GF-D8 (cell line): Measurements from ENCODE around the gene HSD3B7.
A peak's percentile ranks its signal among the peaks of the same experiment; 100 is the strongest.
"Not testable (repeated sequence)": the region's sequence is repeated elsewhere in the genome, so short reads cannot be mapped to it uniquely, and the experiment has no call there.

Experiments
- DNase-seq: peaks from one replicate; lab custom pipeline; 2025; lab: John Stamatoyannopoulos, UW

Gene HSD3B7

DNA sequence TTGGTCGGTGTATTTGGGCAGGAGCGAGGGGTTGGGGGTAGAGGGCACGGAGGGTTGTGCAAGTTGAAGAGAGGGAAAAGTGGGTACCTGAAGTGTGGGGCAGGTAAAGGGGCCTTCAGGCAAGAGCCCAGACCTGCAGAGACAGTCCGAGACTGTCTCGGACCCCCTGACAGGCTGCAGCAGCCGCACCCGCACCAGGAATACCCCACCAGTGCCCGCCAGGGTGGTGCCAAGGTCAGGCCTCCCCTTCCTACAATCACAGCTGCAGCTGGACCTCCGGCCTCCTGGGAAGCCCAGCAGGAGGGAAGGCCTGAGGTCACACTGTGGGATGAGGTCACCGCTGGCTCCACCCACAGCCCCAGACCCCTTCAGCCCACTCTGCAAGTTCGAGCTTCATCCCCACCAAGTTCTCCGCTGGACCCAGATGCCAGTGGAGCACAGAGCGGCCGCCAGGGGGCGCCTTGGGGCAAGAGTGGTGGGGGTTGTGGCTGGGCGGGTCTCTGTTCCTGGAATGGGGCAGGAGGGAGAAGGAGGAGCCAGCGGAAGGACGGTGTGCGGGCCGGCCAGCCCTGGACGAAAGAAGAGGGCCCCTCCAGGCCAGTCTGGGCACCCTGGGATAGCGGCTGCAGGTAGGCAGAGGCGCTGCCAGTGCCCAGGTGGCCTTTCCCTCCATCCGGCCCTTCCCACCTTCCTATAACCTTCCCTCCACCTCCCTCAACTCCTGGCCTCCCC lies at the start of gene HSD3B7:
TSS of gene HSD3B7 (plus strand) at position 539 of the 732 bp plus-strand sequence. CDS start 452 bp downstream, outside the sequence.
- peak; percentile 2 for DNase-seq

DNA sequence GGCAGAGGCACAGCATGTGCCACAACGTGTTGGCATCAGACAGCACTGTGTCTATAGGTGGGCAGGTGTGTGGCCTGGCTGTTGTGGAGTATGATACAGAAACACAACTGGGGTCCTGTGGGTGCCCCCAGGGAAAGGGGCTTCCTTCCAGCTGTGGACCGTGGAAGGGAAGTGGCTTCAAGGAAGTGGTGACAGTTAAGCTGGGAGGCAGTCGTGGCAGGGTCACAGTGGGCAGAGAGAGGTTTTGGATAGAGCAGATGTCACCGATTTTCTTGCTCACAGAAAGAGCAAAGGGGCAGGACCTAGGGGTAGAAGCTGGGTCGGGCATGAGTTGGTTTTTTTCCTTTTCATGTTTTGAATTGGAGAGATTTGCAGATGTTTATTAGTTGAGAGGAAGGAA lies 47.3 kb upstream of the HSD3B7 start:
- DNase-seq = peak; percentile 41

- not testable (repeated sequence) for DNase-seq
Measured at GRCh38 chr16:30939571-30939970, 45.4 kb upstream of the HSD3B7 start.

DNA sequence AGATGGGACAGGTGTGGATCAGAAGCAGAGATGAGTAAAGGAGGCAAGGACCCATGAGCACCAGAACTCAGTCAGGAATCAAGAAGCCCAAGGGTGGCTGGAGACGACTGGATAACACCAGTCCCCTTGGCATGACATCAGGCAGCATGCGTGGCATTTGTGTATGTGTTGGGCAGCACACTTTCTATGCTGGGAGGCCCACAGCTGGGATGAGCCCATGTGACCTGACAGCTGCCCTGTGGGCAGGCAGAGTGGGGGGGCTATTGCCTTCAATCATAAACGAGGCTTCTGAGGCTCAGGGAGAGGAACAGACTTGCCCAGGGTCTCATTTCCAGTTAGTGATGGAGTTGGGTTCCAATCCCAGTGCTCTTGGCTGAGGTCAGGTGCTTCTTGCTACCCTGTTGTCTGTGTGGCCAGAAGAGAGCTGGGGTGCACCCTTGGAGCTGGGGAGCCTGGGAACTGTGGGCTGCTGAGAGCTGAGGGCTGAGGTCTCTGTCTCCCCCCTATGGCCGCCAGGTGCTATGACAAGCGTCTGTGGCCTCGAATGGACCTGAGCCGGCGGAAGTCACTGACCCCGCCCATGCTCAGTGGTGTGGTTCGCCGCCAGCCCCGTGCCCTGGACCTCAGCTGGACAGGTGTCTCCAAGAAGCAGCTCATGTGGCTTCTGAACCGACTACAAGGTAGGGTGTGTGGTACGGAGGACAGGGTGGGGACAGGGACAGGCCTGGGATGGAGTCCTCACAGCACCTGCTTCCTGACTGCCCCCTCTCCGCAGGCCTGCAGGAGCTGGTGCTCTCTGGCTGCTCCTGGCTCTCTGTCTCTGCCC lies 43.2 kb upstream of the HSD3B7 start:
- peak; percentile 40 for DNase-seq

GRCh38 chr16:30942426-30942806 lies 42.6 kb upstream of the HSD3B7 start:
- DNase-seq = no peak

GRCh38 chr16:30944352-30944751 lies 40.7 kb upstream of the HSD3B7 start:
- DNase-seq = no peak

DNA sequence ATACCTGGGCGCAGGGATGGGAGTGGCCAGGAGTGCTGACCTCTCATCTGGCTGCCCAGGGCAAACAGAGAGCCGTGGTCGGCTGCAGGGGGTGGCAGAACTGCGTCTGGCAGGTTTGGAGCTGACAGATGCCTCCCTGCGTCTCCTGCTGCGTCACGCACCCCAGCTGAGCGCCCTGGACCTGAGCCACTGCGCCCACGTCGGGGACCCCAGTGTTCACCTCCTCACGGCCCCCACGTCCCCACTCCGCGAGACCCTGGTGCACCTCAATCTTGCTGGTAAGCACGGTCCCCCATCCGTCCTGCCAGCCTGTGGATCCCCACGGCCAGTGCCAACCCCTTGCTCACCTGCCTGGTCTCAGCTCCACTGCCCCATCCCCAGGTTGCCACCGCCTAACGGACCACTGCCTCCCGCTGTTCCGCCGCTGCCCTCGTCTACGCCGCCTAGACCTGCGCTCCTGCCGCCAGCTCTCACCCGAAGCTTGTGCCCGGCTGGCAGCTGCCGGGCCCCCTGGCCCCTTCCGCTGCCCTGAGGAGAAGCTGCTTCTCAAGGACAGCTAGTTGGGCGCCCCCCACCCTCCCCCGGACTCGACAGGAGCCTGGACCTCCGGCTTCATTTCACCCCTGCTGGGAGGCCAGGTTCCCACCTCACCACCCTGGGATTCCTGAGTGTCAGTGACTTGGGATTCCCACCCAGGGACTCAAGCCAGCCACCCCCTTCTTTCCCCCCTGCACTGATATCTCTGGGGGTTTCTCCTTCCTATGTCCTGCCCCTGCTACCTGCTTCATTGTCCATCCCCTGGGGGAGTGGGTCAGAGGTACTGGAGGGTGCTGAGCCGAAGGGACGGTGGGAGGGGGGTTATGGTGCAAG lies 38.1 kb upstream of the HSD3B7 start:
- DNase-seq = no peak

DNA sequence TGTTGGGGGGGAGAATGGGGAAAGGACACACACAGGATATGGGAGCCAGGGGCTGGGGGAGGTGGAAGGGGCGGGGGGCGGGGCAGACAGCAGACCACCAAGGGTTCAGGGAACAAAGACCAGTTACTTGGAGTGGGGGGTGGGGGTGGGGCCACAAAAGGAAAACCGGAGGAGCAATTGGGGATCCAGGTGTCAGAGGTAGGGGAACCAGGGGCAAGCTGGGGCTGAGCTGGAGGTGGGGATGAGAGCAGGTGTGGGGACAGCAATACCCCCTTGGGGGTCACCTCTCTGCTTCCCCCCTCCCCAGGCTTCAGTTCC lies 37.5 kb upstream of the HSD3B7 start:
- DNase-seq = no peak

DNA sequence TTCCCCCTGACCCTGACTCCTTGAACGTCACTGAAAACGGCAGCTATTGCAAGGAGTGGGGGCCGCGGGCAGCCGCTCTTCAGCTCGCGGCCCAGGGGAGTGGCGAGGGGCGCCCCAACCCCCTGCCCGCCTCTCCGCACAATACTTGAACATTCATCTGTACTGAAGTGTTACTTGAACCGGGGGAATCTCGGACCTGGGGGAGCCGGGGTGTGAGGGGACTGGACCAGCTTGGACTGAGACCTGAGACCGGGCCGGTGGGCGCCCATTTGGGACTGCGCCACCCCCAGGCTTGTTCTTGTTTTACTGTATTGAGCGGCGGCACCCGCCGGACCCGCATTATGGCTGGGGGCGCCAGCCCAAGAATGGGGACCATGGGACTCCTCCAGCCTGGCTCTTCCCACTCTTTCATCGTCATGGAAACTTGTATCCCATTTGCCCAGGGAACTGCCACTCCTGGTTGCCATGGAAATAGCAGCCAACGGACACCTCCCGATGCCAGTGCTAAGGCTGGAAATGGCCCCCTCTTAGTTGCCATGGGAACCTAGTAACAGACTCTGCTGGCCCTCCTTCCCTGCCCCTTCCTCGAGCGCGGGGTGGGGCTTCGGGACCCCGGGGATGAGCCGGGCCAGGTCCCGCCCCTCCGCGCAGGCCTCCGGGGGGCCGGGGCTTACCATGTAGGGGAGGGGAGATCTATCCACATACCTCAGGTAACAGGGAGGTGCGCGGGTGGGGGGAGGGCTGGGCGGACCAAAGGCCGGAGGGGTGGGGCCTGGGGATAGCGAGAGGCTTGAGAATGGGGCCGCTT lies 36.9 kb upstream of the HSD3B7 start:
- no peak for DNase-seq

- DNase-seq = peak; percentile 65
Measured at GRCh38 chr16:30948667-30949649, 36.0 kb upstream of the HSD3B7 start, which contains the start of gene ORAI3. Gene ORAI3 (plus strand): TSS chr16:30949068. CDS start chr16:30949290, 222 bp downstream.

GRCh38 chr16:30949650-30950515 lies 35.1 kb upstream of the HSD3B7 start:
- peak; percentile 95 for DNase-seq

- DNase-seq = no peak
Measured at GRCh38 chr16:30950516-30951065, 34.4 kb upstream of the HSD3B7 start.

GRCh38 chr16:30951193-30951592 lies 33.8 kb upstream of the HSD3B7 start:
- DNase-seq = no peak

DNA sequence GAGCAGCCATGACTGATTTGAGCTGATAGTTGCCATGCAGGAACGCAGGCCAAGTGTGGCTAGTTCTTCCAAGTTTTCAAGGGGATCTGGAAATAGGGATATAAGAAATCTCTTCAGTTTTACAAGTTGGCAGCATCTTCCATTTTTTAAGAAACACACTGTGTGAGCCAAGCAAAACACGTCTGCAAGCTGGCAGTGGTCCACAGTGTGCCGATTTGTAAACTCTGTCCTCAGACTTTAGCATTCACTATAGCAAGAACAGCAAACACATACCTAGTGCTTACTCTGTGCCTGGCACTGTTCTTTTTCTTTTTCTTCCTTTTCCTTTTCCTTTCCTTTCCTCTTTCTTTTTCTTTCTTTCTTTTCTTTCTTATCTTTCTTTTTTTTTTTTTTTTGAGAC lies 33.3 kb upstream of the HSD3B7 start:
- no peak for DNase-seq

- DNase-seq = no peak
Measured at GRCh38 chr16:30953111-30953510, 31.9 kb upstream of the HSD3B7 start.

DNA sequence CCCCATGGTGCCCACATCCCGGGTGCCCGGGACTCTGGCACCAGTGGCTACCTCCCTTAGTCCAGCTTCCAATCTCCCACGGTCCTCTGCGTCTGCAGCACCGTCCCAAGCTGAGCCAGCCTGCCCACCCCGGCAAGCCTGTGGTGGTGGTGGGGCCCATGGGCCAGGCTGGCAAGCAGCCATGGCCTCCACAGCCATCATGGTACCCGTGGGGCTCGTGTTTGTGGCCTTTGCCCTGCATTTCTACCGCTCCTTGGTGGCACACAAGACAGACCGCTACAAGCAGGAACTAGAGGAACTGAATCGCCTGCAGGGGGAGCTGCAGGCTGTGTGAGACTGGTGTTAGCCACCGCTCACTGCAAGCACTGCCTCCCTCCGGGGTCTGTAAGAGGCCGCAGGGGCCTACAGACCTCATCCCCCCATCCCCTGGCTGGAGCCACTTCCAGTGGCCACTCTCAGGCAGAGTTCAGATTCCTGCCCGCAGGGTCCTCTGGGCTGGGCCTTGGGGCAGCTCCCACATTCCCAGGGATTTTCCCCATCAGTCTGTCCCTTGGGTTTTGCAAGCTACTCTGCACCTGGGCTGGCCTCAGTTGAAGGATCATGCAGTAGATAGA lies 31.4 kb upstream of the HSD3B7 start:
- DNase-seq = peak; percentile 35

DNA sequence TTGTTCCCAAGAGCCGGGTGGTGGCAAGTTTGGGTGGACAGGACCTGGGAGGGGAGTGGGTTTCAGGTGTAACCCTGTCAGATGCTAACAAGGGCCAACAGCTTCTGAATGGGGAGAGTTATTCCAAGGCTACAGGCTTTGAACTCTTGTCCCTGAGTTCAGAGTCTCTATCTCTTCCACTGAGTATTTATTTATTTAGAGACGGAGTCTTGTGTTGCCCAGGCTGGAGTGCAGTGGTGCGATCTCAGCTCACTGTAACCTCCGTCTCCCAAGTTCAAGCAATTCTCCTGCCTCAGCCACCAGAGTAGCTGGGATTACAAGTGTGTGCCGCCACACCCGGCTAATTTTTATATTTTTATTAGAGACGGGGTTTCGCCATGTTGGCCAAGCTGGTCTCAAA lies 30.0 kb upstream of the HSD3B7 start:
- DNase-seq = no peak

DNA sequence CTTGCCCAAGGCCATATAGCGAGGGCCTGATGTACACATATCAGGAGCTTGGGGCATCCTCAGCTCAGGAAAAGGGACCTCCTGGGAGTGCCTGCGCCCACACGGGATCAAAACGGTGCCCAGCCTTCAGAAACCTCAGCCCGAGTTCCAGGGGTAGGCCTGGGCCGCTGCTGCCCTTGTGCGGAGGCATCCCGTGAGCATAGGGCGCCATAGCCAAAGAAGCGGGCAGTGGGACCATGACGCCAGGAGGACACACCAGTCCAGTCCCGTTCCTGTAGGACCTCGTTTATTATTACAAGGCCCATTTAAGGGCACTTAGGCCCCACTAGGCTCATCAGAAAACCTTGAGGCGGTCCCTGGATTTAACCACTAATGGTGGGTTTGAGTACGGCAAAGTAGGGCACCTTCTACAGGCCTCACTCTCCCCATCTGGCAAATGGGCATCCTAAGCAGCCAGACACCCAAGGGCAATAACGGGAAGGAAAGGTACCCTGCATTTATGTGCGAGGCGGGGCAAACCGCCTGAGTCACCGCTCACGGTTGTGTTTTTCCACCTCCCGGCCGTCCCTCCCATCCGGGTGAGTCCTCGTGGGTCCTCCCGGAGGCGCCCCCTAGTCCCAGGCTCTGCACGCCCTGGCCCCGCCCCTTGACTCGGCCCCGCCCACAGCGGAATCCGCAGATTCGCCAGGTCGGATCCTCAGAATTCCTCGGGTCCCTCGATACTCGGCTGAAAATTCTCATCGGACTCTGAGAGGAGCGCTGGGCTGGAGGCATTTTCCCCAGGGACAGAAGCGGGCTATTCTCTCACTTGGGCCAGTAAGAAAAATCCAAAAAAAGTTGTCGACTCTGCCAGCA lies 28.2 kb upstream of the HSD3B7 start:
- DNase-seq = peak; percentile 68
